ENCODE data around the gene MRPL23. TPM values are rescaled to one million over a fixed set of nuclear protein-coding genes. Genes with fewer than 3 reads are reported as not detected.
"Not testable (repeated sequence)": the region's sequence is repeated elsewhere in the genome, so short reads cannot be mapped to it uniquely, and the experiment has no call there.

MRPL23 gene
- polyA plus RNA-seq, 3 donors, result 51.8 to 80.0 (median 53.8) TPM

GRCh38 chr11:1931341-1932104, 15.6 kb upstream of the MRPL23 start:
- peak; percentile 29 for DNase-seq

DNA sequence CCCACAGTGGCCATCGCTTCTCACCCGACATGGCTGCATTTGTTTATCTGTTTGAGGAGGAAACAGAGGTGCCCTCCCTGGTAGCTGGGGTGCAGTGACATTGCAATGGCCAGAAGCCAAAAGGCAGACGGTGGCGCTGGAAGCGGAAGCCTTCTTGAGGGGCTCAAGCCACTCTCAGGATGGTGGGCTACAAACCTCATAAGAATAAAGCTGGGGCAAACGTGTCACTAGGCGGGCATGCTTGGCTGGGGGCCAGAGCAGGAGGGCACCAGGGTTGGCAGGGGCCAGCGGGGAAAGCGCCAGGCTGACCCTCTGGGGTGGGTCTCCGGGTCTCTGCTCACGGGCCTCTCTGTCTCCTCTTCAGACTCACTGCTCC, 15.0 kb upstream of the MRPL23 start:
- DNase-seq, result no peak

DNA sequence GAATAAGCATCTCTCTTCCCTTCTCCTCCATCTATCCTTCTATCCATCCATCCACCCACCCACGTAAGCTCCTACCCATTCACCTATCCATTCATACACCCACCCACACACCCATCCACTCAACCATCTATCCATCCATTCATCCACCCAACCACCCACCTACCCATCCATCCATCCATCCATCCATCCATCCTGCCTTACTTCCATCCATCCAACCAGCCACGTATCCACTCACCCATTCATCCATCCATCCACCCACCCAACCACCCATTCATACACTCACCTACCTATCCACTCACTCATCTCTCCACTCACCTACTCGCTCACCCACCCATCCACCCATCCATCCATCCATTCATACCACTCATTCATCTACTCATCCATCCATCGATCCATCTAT, 14.5 kb upstream of the MRPL23 start:
- no peak for DNase-seq

GRCh38 chr11:1933416-1934334, 13.5 kb upstream of the MRPL23 start:
- no peak for DNase-seq

- DNase-seq, result no peak
These were observed 12.6 kb upstream of the MRPL23 start for GRCh38 chr11:1934335-1935155.

- DNase-seq, result no peak
These were observed 11.7 kb upstream of the MRPL23 start for GRCh38 chr11:1935156-1936071.

DNA sequence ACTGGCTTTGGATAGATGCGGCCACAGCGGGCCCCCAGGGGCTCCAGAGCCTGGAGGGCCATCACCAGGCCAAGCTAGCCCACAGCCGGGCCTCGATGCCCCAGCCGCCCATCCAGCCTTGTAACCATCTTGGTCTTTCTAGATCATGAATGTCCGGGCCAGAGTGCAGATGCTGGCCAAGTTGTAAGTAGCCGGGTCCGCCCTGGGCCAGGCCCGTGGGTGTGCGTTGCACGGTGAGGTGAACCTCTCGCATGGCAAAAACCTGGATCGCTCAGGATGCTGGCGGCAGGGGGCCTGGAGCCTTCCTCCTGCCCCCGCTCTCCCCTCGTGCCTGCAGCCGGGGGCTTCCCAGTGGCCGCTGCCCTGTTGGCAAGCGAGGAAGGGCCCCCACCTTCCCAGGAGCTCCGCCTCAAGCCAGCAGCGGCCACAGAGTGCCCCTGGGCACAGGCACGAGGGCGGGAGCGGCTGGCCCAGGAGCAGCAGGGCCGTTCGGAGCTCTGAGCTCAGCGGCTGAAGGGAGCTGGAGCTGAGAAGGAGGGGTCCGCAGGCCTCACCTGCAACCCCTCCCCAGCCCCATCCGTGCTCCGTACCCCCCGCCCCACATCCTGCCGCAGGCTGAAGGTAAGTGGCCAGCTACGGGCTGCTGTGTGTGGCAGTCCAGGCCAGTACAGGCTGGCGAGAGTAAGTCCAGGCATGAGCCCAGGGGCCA, 10.9 kb upstream of the MRPL23 start:
- DNase-seq, result no peak

DNA sequence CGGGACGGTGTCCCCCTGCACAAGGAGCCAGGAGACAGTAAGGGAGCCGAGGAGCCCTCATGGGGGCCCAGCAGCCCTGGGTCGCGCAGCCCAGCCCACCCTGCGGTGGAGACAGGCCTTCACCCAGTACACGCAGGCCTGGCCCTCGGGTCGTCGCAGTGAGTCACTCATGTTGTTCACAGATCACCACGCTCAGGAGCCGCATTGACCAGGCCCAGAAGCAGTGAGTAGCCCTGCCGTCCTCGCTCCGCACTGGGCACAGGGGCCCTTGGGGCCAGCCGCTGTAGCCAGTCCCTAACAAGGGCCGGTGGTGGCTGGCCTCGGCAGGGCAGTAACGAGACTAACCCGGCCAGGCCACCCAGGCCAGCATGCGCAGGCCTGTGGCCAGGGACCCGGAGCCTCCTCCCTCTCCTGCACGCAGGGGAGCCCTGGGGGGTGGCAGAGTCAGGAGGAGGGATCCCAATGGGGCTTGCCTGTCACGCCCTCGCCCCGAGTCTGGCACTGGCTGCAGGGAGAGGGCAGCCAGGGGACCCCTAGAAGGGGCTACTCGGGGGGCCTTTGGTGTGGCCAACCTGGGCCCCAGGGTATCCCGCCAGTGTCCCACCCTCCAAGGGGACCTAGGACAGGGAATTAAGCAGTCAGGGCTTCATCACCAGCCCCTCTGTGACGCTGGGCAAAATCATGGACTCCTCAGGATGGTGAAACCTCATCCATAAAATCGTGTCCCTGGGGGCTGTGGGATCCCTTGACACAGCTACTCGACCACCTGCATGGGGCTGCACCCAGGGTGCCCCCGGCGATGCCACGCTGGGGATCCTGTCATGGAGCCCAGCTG, 10.1 kb upstream of the MRPL23 start:
- no peak for DNase-seq

DNA sequence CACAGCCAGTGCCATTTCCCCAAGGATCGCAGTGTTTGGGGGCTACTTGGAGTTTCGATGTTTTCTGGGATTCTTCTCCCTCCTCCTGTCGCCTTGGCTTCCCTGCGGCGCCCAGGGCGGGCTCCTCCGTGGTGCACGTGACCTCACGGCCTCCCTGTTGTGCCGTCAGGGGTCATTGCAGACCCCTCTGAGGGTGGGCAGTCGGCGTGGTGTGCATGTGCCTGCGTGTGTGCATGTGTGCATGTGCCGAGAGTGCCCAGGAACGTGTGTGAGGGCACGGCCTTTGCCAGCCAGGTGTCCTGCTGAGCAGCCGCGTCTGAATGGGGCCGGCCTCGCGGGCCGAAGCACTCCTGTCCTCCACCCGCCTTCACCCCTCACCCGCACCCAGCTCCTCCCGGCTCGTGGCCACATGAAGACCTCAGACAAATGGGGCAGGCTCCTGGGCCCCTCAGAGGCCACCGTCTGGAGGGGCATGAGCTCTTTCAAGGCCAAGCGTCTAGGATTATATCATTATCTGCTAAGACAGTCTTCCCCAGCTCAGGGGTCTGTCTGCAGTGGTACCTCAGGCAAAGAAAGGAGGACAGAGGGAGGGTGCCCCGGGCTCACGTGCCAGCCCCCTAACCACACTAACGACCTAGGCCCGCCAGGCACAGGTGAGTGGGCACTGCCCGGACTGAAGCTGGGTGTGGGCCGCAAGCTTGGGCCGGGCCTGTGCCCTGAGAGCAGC, 9.4 kb upstream of the MRPL23 start:
- DNase-seq, result no peak

DNA sequence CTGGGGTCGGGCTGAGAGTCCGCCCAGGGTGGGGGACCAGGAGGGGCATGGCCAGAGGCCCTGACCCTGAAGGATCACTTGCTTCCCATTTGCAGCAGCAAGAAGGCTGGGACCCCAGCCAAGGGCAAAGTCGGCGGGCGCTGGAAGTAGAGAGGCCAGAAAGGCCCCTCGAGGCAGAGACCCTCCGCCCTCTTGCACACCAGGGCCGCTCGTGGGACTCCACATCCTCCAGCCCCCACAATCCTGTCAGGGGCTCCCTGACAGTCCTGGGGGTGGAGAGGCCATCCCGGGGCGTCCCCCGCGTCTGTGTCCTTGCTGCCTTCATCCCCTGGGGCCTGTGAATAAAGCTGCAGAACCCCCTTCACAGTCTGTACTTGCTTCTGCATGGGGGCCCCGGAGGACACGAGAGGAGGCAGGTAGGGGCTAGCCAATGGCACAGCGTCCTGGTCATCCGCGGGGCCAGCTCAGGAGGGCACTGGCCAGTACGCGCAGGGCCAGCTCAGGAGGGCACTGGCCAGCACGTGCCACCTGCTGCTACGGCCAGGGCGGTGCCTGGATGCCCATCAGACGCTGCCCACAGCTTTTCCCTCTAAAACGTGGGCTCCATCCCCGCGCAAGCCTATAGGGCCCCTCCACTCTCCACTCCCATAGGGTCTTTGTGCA, 8.7 kb upstream of the MRPL23 start:
- DNase-seq, result no peak

DNA sequence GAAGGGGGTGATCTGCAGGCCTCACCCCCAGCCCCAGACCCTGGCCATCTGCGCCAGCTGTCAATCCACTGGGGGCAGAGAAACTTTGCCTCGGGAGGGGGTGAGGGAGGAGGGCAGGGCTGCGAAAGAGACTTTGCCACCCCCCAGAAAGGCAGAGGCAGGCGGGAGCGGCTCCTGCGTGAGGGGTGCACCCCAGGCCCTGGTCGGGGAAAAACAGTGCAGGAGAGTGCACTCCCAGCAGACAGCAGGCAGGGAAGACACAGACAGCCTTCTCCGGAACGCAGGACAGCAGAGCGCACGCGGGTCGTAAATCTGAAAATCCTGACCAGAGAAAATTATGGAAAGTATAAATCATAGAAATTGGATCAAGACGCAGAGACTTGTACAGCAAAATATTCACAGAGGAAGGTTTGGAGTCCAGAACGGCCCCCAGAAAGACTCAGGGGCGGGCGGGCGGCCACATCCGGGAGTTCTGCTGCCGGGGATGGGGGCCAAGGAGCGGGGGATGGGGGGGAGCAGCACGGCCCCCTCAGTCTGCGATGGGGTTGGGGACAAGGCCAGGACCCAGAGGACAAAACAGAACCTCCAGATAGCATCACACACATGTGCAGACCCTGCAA, 8.0 kb upstream of the MRPL23 start:
- peak; percentile 42 for DNase-seq

GRCh38 chr11:1939788-1940187, 7.3 kb upstream of the MRPL23 start:
- DNase-seq, result not testable (repeated sequence)

GRCh38 chr11:1942558-1943260, 4.4 kb upstream of the MRPL23 start:
- no peak for DNase-seq

GRCh38 chr11:1943576-1943975, 3.6 kb upstream of the MRPL23 start:
- DNase-seq, result no peak

- no peak for DNase-seq
These were observed 3.2 kb upstream of the MRPL23 start for GRCh38 chr11:1943977-1944376.

DNA sequence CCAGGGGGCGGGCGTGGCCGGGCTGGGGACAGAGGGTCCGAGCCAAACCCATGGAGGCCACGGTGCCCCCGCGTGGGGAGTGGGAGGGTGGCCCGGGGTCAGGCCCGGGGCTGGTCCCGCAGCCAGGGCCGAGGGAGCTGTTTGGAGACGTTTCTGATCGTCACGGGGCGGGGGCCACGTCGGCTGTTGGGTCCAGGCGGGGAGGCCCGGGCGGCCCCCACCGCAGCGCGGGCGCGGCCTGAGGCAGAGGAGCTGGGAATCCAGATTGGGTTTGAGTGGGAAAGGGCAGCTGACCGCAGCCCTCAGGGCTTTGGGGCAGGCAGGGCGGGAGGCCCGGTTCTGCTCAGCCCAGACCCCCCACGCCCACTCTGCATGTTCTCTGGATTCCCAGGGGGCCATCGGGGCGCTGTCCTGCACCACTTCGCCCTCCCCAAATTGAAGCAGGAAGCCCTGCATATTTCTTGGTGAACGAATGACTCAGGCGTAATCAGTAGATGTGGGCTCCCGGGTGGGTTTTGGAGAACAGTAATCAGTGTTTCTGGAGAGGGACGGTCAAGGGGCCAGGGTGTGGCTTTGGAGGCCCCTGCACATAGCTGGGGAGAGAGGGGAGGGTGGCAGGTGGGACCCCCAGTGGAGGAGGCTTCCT, 583 bp downstream of the MRPL23 start:
- DNase-seq, result no peak

GRCh38 chr11:1948389-1948788, 1.3 kb downstream of the MRPL23 start:
- DNase-seq, result no peak
